ENCODE data around the gene GLI1.
A peak's percentile ranks its signal among the peaks of the same experiment; 100 is the strongest.
"Not testable (repeated sequence)": the region's sequence is repeated elsewhere in the genome, so short reads cannot be mapped to it uniquely, and the experiment has no call there.

GLI1 gene

GRCh38 chr12:57459750-57460467 is at the start of gene GLI1:
Gene GLI1, plus strand, starts transcription at chr12:57459785. Its CDS starts 3,907 bp downstream, at chr12:57463692.
- DNase-seq (ENCODE audit: extremely low spot score, insufficient read length, low read depth) (no peak), FAIRE-seq (no peak)

DNA sequence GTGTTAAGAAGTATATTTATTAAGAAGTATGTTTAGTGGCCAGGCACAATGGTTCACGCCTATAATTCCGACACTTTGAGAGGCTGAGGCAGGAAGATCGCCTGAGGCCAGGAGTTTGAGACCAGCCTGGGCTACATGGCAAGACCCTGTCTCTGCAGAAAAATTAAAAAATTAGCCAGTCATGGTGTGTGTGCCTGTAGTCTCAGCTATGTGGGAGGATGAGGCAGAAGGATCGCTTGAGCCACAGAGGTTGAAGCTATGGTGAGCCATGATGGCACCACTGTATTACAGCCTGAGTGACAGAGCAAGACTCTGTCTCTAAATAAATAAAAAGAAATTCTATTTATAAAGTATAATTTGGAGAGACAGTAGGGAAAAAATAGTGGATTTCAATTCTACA is 49.1 kb upstream of the GLI1 start:
- DNase-seq (ENCODE audit: extremely low spot score, insufficient read length, low read depth) (no peak), FAIRE-seq (no peak)

DNA sequence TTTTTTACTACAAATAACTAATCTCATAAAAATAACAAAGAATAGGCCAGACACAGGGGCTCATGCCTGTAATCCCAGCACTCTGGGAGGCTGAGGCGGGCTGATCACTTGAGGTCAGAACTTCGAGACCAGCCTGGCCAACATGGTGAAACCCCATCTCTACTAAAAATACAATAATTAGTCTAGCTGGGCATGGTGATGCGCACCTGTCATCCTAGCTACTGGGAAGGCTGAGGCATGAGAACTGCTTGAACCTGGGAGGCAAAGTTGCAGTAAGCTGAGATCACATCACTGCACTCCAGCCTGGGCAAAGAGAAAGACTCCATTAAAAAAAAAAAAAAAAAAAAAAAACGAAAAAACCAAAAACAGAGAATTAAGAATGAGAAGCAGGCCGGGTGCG is 45.4 kb upstream of the GLI1 start:
- DNase-seq (ENCODE audit: extremely low spot score, insufficient read length, low read depth); FAIRE-seq: not testable (repeated sequence)

DNA sequence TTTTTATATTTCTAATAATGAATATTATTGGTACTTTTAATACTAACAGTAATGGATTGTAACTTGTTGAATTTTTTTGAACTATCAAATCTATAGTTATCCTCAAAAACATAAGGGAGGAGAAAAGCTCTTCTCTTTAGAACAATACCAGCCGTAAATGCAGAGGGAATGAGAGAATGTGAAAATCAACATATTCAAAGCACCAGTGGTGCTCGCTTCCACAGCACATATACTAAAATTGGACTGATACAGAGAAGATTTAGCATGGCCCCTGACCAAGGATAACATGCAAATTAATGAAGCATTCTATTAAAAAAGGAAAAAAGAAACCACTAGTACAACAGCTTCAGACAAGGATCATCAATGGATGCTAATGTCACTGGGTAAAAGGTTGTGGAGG is 44.5 kb upstream of the GLI1 start:
- FAIRE-seq (no peak), DNase-seq (ENCODE audit: extremely low spot score, insufficient read length, low read depth) (no peak)

DNA sequence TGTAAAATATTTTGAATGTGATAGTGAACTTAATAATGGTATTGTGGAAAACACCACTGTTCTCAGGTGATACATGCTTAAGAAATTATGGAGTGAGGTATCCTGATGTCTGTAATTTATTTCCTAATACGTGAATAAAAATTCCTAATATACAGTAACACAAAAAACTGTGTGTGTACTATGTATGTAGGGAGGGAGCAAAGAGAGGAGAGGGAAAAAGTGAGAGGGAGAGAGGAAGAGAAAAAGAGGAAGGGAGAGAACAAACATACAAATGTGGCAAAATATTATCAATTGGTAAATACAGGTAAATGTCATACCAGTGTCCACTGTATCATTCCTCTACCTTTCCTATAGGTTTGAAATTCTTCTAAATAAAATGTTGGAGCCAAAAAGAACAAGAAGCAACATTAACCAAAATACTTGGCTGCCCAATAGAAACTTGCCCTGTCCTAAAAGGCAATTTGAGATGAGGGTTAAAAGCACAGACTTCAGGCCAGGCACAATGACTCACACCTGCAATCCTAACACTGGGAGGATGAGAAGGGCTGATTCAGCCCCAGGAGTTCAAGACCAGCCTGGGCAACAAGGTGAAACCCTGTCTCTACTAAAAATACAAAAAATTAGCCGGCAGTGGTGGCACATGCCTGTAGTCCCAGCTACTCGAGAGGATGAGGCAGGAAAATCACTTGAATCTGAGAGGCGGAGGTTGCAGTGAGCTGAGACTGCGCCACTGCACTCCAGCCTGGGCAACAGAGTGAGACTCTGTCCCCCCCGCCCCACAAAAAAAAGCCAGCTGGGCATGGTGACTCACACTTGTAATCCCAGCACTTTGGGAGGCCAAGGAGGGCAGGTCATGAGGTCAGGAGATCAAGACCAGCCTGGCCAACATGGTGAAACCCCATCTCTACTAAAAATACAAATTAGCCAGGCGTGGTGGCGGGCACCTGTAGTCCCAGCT is 43.3 kb upstream of the GLI1 start:
- FAIRE-seq (no peak), DNase-seq (ENCODE audit: extremely low spot score, insufficient read length, low read depth) (no peak)

- no peak for DNase-seq (ENCODE audit: extremely low spot score, insufficient read length, low read depth)
- no peak for FAIRE-seq
Measured at GRCh38 chr12:57418255-57418654, 41.3 kb upstream of the GLI1 start.

GRCh38 chr12:57419495-57419894 is 40.1 kb upstream of the GLI1 start:
- no peak for FAIRE-seq
- no peak for DNase-seq (ENCODE audit: extremely low spot score, insufficient read length, low read depth)

GRCh38 chr12:57420482-57420881 is 39.1 kb upstream of the GLI1 start:
- no peak for DNase-seq (ENCODE audit: extremely low spot score, insufficient read length, low read depth)
- no peak for FAIRE-seq

- FAIRE-seq; DNase-seq (ENCODE audit: extremely low spot score, insufficient read length, low read depth): not testable (repeated sequence)
Measured at GRCh38 chr12:57426948-57427347, 32.6 kb upstream of the GLI1 start.

GRCh38 chr12:57428965-57429364 is 30.6 kb upstream of the GLI1 start:
- DNase-seq (ENCODE audit: extremely low spot score, insufficient read length, low read depth) (no peak), FAIRE-seq (no peak)

DNA sequence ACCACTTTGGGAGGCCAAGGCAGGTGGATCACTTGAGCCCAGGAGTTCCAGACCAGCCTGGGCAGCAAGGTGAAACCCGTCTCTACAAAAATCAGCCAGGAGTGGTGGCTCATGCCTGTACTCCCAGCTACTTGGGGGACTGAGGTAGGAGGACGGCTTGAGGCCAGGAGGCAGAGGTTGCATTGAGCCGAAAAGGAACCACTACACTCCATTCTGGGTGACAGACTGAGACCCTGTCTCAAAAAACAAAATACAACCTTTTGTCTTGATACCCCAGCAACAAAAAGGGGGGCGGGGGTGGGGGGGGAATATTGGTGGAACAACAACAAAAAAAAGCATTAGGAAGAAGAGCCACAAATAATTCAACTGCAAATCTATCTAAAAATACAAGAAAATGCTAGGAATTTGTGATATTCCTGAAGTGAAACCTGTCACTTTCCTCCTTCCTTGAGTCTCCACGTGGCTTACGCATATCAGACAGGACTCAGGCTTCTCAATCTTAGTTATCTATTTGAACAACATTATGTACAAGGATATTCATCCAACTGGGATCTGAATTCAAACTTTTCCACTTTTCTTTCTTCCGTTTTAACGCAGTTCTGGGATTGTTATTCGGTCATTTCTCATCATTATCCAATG is 30.0 kb upstream of the GLI1 start:
- DNase-seq (ENCODE audit: extremely low spot score, insufficient read length, low read depth) (no peak), FAIRE-seq (no peak)

- DNase-seq (ENCODE audit: extremely low spot score, insufficient read length, low read depth), result no peak
Measured at GRCh38 chr12:57430112-57430930, 29.3 kb upstream of the GLI1 start.

GRCh38 chr12:57430931-57431566 is 28.5 kb upstream of the GLI1 start, which contains the start of gene R3HDM2:
Gene R3HDM2, minus strand, starts transcription at chr12:57431043. Its CDS starts 120,615 bp downstream, at chr12:57310428.
- peak; percentile 95 for DNase-seq (ENCODE audit: extremely low spot score, insufficient read length, low read depth)
- FAIRE-seq, result peak; percentile 96

More at GRCh38 chr12:57430112-57430930, 29.3 kb upstream of the GLI1 start:
- no peak for FAIRE-seq

DNA sequence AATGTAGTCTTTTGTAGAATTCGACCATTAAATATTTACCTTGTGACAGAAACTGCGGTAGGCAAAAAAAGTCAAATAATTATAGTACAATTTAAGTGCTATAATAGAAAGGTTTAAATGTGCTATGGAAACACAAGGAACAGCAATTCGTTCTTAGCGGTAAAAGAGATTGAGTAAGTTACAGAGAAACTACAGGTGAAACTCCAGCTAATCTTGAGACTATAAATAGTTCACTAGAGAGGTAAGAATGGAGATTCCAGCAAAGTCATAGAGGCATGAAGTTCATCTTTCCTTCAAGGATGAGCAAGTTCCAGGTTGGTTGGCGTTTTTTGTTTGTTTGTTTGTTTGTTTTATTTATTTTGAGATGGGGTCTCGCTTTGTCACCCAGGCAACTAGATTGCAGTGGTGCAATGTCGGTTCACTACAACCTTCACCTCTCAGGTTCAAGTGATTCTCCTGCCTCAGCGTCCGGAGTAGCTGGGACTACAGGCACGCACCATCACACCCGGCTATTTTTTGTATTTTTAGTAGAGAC is 27.9 kb upstream of the GLI1 start:
- FAIRE-seq (no peak), DNase-seq (ENCODE audit: extremely low spot score, insufficient read length, low read depth) (no peak)

DNA sequence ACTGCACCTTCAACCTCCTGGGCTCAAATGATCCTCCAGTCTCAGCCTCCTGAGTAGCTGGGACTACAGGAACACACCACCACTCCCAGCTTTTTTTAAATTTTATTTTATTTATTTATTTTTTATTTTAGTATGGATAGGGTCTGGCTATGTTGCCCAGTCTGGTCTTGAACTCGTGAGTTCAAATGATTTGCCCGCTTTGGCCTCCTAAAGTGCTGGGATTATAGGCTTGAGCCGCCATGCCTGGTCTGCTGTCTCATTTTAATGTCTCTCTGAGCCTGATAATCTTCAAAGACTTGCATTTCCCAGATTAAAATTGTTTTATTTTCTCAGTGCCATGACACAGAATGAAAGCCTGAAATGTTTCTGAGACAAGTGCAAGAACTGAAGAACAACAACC is 26.2 kb upstream of the GLI1 start:
- no peak for FAIRE-seq
- no peak for DNase-seq (ENCODE audit: extremely low spot score, insufficient read length, low read depth)

DNA sequence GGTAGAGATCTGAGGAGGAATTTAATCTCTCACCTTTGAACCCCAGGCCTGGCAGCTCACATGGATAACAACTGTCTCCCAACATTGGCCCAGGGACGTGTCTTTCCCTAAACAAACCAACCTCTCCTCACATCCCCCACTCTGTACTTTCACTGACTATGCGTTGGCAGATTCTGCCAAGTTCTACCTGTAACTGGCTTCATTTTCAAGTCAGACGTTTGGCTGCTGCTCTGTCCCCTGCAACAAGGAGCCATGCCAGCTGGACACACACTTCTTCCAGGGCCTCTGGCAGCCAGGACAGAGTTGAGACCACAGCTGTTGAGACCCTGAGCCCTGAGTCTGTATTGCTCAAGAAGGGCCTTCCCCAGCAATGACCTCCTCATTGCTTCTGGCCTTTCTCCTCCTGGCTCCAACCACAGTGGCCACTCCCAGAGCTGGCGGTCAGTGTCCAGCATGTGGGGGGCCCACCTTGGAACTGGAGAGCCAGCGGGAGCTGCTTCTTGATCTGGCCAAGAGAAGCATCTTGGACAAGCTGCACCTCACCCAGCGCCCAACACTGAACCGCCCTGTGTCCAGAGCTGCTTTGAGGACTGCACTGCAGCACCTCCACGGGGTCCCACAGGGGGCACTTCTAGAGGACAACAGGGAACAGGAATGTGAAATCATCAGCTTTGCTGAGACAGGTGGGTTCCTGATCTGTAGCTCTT is 24.9 kb upstream of the GLI1 start, which contains the start of gene INHBC:
TSS of gene INHBC (plus strand) at position 268 of the 707 bp plus-strand sequence. CDS start at position 371, 103 bp downstream.
- no peak for FAIRE-seq
- DNase-seq (ENCODE audit: extremely low spot score, insufficient read length, low read depth), result no peak

DNA sequence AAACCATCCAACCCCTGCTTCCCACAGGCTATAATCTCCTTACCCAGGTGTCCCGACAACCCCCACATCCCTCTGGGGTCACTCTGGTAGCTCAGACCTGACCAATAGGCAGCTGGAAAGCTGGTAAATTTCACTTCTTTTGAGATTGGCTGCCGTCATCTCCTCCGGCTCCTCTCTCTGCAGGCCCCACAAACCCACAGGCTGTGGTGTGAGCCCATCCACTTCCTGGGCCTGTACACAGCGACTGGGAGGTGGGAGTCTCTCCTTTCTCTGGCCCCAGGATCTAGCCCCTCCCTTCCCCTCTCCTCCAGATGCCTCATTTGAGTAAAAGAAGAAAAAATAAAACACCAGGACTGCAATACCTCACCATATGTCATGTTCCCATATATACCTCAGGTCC is 24.3 kb upstream of the GLI1 start:
- FAIRE-seq (no peak), DNase-seq (ENCODE audit: extremely low spot score, insufficient read length, low read depth) (no peak)

DNA sequence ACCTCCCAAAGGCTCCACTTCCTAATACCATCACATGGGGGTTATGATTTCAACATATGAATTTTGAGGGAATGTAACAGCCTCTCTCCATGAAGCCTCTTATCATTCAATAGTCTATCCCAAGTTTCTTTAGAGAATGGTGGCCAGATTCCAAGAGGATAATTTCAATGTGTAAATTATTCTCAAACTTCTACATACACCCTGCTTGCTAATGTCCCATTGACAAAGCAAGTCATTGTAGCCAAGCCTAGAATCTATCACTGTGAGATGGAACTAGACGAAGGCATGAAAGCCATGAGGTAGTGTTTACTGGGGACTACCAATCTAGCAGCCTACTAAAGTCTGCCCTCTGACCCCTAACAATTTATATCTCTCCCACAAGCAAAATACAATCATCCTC is 21.2 kb upstream of the GLI1 start:
- DNase-seq (ENCODE audit: extremely low spot score, insufficient read length, low read depth) (no peak), FAIRE-seq (no peak)
